ENCODE results near the gene TNFSF18. TPM values are rescaled to one million over a fixed set of nuclear protein-coding genes. Genes with fewer than 3 reads are reported as not detected.

TNFSF18 gene
- total RNA-seq, 8 experiments from 2014 or later: 0.21 to 5.1 (median 0.56) TPM; not detected in 3

GRCh38 chr1:173058556-173058955 is 7.8 kb upstream of the TNFSF18 start:
- H3K27ac ChIP-seq: no peak overlapping the region
- no peak overlapping the region for H3K4me3 ChIP-seq
- WGBS, 10 experiments: 63 to 100% (median 85%) methylated on average over 1 of the region's 1 CpG; no CpG with 5 or more reads in 4 of the 10 experiments
- ATAC-seq (replicated peaks in 6 of 8): no peak
- in situ Hi-C loops (cut with MboI; ENCODE audit: low pct_unique_long_range_greater_than_20kb in 2 of 9, low sequenced_read_pairs in 9 of 9, unreplicated experiment in 9 of 9): no loop called here
- H3K4me1 ChIP-seq (replicated peaks in 1 of 2): peaks cover 0 to 4% of the 10 kb centered on the region in 2 donors

DNA sequence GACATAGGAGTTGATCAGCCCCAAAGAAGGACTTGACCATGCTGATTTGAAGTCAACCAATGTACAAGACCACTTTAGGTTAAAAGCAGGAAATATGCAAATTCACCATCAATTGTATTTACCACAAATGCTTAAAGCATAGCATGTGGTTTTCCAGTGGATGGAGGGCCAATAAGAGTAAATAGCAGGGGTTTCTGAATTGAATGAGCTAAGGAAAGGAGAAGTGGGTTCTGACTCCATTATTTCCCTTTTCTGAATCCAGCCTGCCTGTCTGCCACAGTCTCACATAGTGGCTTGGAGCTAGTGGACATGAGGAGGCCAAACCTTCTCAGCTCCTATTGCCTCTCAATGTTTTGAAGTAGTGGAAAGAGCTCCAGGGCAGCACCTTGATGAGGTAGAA is 7.2 kb upstream of the TNFSF18 start:
- no peak for ATAC-seq (replicated peaks in 6 of 8)
- peaks cover 0 to 4% of the 10 kb centered on the region in 2 donors for H3K4me1 ChIP-seq (replicated peaks in 1 of 2)
- H3K4me3 ChIP-seq: no peak overlapping the region
- no peak overlapping the region for H3K27ac ChIP-seq
- in situ Hi-C loops (cut with MboI; ENCODE audit: low pct_unique_long_range_greater_than_20kb in 2 of 9, low sequenced_read_pairs in 9 of 9, unreplicated experiment in 9 of 9): no loop called here

DNA sequence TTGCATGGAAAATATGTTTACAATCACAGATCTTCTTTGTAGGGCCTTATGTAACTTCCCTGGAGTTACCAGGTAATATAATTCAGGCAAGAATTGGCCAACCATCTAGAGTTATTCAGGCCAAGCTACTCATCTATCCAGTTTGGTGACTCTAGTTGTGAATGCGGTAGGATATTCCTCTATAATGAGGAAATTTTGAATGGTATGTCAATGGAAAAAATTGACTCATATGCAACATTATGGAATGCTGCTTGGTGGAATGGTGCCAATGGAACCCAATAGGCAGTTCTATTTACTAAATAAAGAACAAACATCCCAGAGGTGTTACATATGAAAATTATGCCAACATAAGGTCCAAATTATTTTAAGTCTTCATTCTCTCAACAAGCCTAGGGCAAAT is 5.6 kb upstream of the TNFSF18 start:
- ATAC-seq (replicated peaks in 6 of 8): no peak
- Histone ChIP-seq H3K27ac (no peak overlapping the region), H3K4me1 (replicated peaks in 1 of 2) (peaks cover 0 to 4% of the 10 kb centered on the region in 2 donors), H3K4me3 (no peak overlapping the region)
- in situ Hi-C loops (cut with MboI; ENCODE audit: low pct_unique_long_range_greater_than_20kb in 2 of 9, low sequenced_read_pairs in 9 of 9, unreplicated experiment in 9 of 9): no loop called here
- WGBS, 10 experiments: 50 to 100% (median 89%) methylated on average over 1 of the region's 1 CpG; no CpG with 5 or more reads in 4 of the 10 experiments

GRCh38 chr1:173052681-173053196 is 2.0 kb upstream of the TNFSF18 start:
- no peak for ATAC-seq (replicated peaks in 6 of 8)

DNA sequence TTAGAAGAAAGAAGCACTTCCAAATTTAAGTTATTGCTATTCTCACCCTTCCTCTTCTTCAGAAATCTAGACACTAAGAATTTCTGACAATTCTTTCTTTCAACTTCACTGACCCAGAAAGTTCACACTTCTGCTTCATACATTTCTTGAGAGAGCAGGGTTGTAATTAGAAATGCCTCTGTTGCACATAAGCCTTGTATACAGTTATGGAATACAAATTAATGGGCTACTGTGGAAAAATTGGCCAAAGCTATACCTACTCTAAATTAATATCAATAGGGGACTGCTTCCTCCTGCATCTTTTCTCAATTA is 1.5 kb downstream of the TNFSF18 start:
- ATAC-seq (replicated peaks in 6 of 8): no peak
- H3K27ac ChIP-seq: no peak overlapping the region
- no peak overlapping the region for H3K4me3 ChIP-seq
- in situ Hi-C loops (cut with MboI; ENCODE audit: low pct_unique_long_range_greater_than_20kb in 2 of 9, low sequenced_read_pairs in 9 of 9, unreplicated experiment in 9 of 9): loop anchor here in 1 of 9 experiments (25.0 kb wide), 1 partner anchor 88 kb away; no protein-coding TSS in a partner anchor
- H3K4me1 ChIP-seq (replicated peaks in 1 of 2): no peaks in the 10 kb centered on the region

More at GRCh38 chr1:173052681-173053196, 2.0 kb upstream of the TNFSF18 start:
- no peak overlapping the region for H3K27ac ChIP-seq
- in situ Hi-C loops (cut with MboI; ENCODE audit: low pct_unique_long_range_greater_than_20kb in 2 of 9, low sequenced_read_pairs in 9 of 9, unreplicated experiment in 9 of 9): no loop called here
- H3K4me3 ChIP-seq: no peak overlapping the region
- WGBS, 10 experiments: 61 to 100% (median 91%) methylated on average over 1 to 4 of the region's 4 CpGs
- no peaks in the 10 kb centered on the region for H3K4me1 ChIP-seq (replicated peaks in 1 of 2)

DNA sequence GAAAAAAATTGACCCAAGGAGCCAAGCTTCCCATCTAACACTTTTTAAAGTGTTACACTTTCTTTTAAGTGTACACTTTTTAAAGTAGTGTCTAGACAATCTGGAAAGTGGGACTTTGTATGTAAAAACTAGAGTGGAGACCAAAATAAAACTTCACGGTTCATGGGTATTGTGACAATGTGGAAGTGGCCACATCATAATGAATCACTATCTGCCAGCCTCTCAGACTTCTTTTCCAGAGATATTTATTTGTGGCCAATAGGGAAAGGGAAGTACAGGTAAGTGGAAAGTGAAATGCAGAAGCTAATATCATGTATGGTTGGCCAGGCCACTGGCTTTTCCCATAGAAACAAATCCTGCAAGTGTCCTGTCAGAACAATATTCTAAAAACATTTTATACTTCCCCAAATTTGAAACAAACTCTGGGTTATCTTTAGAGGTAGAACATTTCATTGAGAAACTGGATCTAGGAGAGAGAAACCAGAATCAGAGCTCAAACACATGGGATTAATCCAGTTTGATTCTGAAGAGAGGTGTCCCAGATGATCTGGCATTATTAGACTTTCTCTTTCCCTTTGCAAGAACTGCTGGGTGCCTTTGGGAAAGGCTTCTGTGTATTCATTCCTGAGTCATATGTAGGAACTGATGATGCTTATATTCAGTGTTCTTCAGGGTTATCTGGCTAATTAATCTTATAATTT is 2.0 kb downstream of the TNFSF18 start:
- 0 to 100% (median 77%) methylated on average over 1 of the region's 1 CpG for WGBS, 10 experiments
- H3K4me1 ChIP-seq (replicated peaks in 1 of 2): no peaks in the 10 kb centered on the region
- no peak overlapping the region for H3K27ac ChIP-seq
- H3K4me3 ChIP-seq: no peak overlapping the region
- ATAC-seq (replicated peaks in 6 of 8): peak in 2 of 8 experiments; percentile 70 to 73
- in situ Hi-C loops (cut with MboI; ENCODE audit: low pct_unique_long_range_greater_than_20kb in 2 of 9, low sequenced_read_pairs in 9 of 9, unreplicated experiment in 9 of 9): loop anchor here in 1 of 9 experiments (25.0 kb wide), 1 partner anchor 89 kb away; no protein-coding TSS in a partner anchor

- Histone ChIP-seq H3K27ac (no peak overlapping the region), H3K4me3 (no peak overlapping the region), H3K4me1 (replicated peaks in 1 of 2) (no peaks in the 10 kb centered on the region)
- 0 to 100% (median 77%) methylated on average over 1 of the region's 1 CpG; no CpG with 5 or more reads in 3 of the 10 experiments for WGBS, 10 experiments
- ATAC-seq (replicated peaks in 6 of 8): no peak
- in situ Hi-C loops (cut with MboI; ENCODE audit: low pct_unique_long_range_greater_than_20kb in 2 of 9, low sequenced_read_pairs in 9 of 9, unreplicated experiment in 9 of 9): loop anchor here in 1 of 9 experiments (25.0 kb wide), 1 partner anchor 93 kb away; no protein-coding TSS in a partner anchor
Measured at GRCh38 chr1:173044656-173045055, 6.1 kb downstream of the TNFSF18 start.

DNA sequence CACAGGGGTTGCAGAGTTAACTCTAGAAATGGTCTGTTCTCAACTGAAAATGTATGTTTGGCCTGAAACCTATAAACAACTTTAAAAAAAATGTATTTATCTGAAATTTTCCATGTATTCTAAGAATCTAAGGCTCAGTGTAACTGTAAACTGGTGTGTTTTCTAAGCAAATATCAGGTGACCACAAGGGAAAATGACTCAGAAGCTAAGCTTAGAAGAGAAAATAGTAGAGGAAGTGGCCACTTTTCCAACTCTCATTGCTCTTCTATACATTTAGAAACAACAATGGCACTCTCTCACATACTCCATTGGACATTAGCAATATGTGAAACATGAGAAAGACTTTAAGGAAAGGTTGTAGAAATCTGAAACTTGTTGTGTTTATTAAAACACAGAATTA is 7.5 kb downstream of the TNFSF18 start:
- Histone ChIP-seq H3K27ac (no peak overlapping the region), H3K4me1 (replicated peaks in 1 of 2) (no peaks in the 10 kb centered on the region), H3K4me3 (no peak overlapping the region)
- ATAC-seq (replicated peaks in 6 of 8): no peak
- in situ Hi-C loops (cut with MboI; ENCODE audit: low pct_unique_long_range_greater_than_20kb in 2 of 9, low sequenced_read_pairs in 9 of 9, unreplicated experiment in 9 of 9): loop anchor here in 1 of 9 experiments (25.0 kb wide), 1 partner anchor 94 kb away; no protein-coding TSS in a partner anchor

DNA sequence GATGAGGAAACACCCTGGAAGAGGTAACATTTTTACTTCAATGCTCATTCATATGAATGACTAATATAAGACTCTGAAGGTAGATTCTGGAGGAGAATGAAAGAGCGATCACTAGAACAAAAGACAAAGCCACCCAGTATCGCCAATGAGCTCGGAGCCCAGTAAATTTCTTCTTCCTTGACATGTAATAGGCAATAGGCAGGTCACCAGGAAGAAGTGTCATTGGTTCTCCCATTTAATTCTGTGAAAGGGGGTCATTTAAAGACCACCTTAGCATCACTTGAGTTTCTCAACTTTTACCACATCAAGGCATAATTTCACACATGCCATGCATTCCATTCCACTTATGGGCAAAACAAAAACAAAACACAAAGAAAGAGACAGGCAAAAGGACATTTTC is 7.9 kb downstream of the TNFSF18 start:
- no peak for ATAC-seq (replicated peaks in 6 of 8)
- in situ Hi-C loops (cut with MboI; ENCODE audit: low pct_unique_long_range_greater_than_20kb in 2 of 9, low sequenced_read_pairs in 9 of 9, unreplicated experiment in 9 of 9): loop anchor here in 1 of 9 experiments (25.0 kb wide), 1 partner anchor 94 kb away; no protein-coding TSS in a partner anchor
- WGBS, 10 experiments: 47 to 94% (median 80%) methylated on average over 2 to 3 of the region's 3 CpGs; no CpG with 5 or more reads in 1 of the 10 experiments
- Histone ChIP-seq H3K4me3 (no peak overlapping the region), H3K27ac (no peak overlapping the region), H3K4me1 (replicated peaks in 1 of 2) (no peaks in the 10 kb centered on the region)

GRCh38 chr1:173039626-173040025 is 11.1 kb downstream of the TNFSF18 start:
- peak in 2 of 8 experiments; percentile 59 to 74 for ATAC-seq (replicated peaks in 6 of 8)
- in situ Hi-C loops (cut with MboI; ENCODE audit: low pct_unique_long_range_greater_than_20kb in 2 of 9, low sequenced_read_pairs in 9 of 9, unreplicated experiment in 9 of 9): loop anchor here in 1 of 9 experiments (25.0 kb wide), 1 partner anchor 98 kb away; no protein-coding TSS in a partner anchor

DNA sequence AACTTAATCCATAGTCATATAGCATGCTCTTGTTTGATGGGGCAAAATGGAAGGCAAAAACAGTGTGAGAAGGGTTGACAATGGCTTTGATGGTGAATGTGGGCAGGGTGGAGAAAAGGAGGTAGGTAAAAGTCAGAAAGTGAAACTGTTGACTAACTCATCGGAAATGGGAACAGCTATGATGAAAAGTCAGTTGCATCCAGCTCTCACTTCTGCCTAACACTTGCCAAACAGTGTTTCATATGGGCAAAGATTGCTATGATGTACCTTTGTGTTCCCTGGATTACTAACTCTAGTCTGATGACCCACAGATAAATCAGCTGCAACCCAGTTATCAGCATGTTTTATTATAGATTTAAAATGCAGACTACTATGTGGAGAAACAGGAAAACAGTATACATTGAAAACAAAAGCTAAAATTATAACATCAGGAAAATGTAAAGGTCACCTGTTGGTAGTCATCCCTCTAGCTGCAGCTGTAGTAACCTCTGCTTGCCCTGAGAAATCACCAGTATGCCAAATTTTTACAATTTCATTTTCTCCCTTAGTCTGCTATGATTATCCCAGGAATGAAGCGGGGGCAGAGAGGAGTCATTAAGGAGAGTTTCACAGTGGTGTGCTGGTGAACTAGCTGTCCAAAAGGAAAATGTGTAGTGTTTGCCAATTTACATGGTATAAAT is 11.7 kb downstream of the TNFSF18 start:
- ATAC-seq (replicated peaks in 6 of 8): no peak
- in situ Hi-C loops (cut with MboI; ENCODE audit: low pct_unique_long_range_greater_than_20kb in 2 of 9, low sequenced_read_pairs in 9 of 9, unreplicated experiment in 9 of 9): loop anchor here in 1 of 9 experiments (25.0 kb wide), 1 partner anchor 98 kb away; no protein-coding TSS in a partner anchor
- whole genome bisulfite sequencing, 10 experiments: 67 to 100% (median 94%) methylated on average over 1 to 2 of the region's 2 CpGs; no CpG with 5 or more reads in 1 of the 10 experiments
- Histone ChIP-seq H3K4me1 (replicated peaks in 1 of 2) (no peaks in the 10 kb centered on the region), H3K27ac (no peak overlapping the region), H3K4me3 (no peak overlapping the region)

More at GRCh38 chr1:173039626-173040025, 11.1 kb downstream of the TNFSF18 start:
- Histone ChIP-seq H3K27ac (no peak overlapping the region), H3K4me1 (replicated peaks in 1 of 2) (no peaks in the 10 kb centered on the region), H3K4me3 (no peak overlapping the region)

DNA sequence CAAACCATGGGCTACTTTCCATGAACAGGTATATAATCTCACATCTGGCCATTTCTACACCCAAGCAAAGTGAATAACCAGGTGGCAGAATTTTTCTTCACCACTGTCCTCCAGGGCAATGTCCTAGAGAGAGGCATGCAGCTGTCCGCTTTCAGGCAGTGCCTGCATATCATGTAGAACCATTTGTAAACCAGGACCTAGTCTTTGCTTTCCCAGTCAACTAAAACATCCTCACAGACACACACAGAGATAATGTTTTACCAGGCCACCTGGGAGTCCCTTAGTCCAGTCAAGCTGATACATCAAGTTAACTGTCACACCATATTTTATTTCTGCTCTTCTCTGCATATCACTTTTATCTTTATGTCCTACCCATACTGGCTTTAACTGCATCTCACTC is 26.2 kb downstream of the TNFSF18 start:
- in situ Hi-C loops (cut with MboI; ENCODE audit: low pct_unique_long_range_greater_than_20kb in 2 of 9, low sequenced_read_pairs in 9 of 9, unreplicated experiment in 9 of 9): no loop called here
- no peak for ATAC-seq (replicated peaks in 6 of 8)
- Histone ChIP-seq H3K27ac (no peak overlapping the region), H3K4me1 (replicated peaks in 1 of 2) (no peaks in the 10 kb centered on the region), H3K4me3 (no peak overlapping the region)
- 60 to 100% (median 89%) methylated on average over 1 of the region's 1 CpG; no CpG with 5 or more reads in 6 of the 10 experiments for WGBS, 10 experiments

- Histone ChIP-seq H3K4me3 (no peak overlapping the region), H3K27ac (no peak overlapping the region), H3K4me1 (replicated peaks in 1 of 2) (no peaks in the 10 kb centered on the region)
- in situ Hi-C loops (cut with MboI; ENCODE audit: low pct_unique_long_range_greater_than_20kb in 2 of 9, low sequenced_read_pairs in 9 of 9, unreplicated experiment in 9 of 9): no loop called here
- ATAC-seq (replicated peaks in 6 of 8): no peak
- 57 to 92% (median 81%) methylated on average over 2 to 3 of the region's 3 CpGs; no CpG with 5 or more reads in 5 of the 10 experiments for WGBS, 10 experiments
Measured at GRCh38 chr1:173023343-173023742, 27.4 kb downstream of the TNFSF18 start.
